K562 (cell line): ENCODE measurements around the gene SNRNP40. TPM values are rescaled to one million over a fixed set of nuclear protein-coding genes. Genes with fewer than 3 reads are reported as not detected.

Source experiments
- CBX8 ChIP-seq: fragments of 200-600 bp; sonication (generic); IDR thresholded peaks from 2 replicates; pipeline ENCODE4 v1.6.1; 2012; ENCODE audit warnings: borderline replicate concordance, mixed run types, low read depth, mild to moderate bottlenecking, moderate library complexity, mixed read lengths, low read length, control low read depth, inconsistent platforms; ENCODE audit not compliant: poor library complexity, severe bottlenecking; ENCODE audit errors: extremely low read depth
- CHD2 ChIP-seq: IDR thresholded peaks from 2 replicates; pipeline ENCODE4 v1.6.1; 2011; ENCODE audit warnings: low read depth, low read length
- ESRRA ChIP-seq: fragments of 450-650 bp; IDR thresholded peaks from 2 replicates; pipeline ENCODE4 v1.6.1; 2014; ENCODE audit warnings: low read depth, mild to moderate bottlenecking, moderate library complexity, borderline replicate concordance
- ETS2 ChIP-seq: IDR thresholded peaks from 2 replicates; pipeline ENCODE4 v1.6.1; 2016; ENCODE audit warnings: borderline replicate concordance, missing genetic modification characterization, mild to moderate bottlenecking, moderate library complexity, missing compliant biosample characterization; ENCODE audit not compliant: poor library complexity, severe bottlenecking
- GATAD2B ChIP-seq: fragments of 450-650 bp; IDR thresholded peaks from 2 replicates; pipeline ENCODE4 v1.6.1; 2017; ENCODE audit warnings: mild to moderate bottlenecking, borderline replicate concordance
- HNRNPUL1 ChIP-seq: fragments of 200-400 bp; formaldehyde crosslinking; IDR thresholded peaks from 2 replicates; pipeline ENCODE4 v1.6.1; 2017; ENCODE audit warnings: low read length
- HSF4 ChIP-seq: fragments of 250-450 bp; sonication (Bioruptor Pico); IDR thresholded peaks from 2 replicates; pipeline ENCODE4 v2.1.2; 2022; ENCODE audit warnings: mild to moderate bottlenecking, moderate library complexity, borderline replicate concordance
- MEF2A ChIP-seq: IDR thresholded peaks from 2 replicates; pipeline ENCODE4 v1.6.1; 2011; ENCODE audit warnings: low read depth, mild to moderate bottlenecking, low read length, moderate library complexity; ENCODE audit not compliant: control insufficient read depth
- TCFL5 ChIP-seq: fragments of 250-450 bp; sonication (Bioruptor Pico); conservative IDR thresholded peaks from 2 replicates; pipeline ENCODE4 v1.6.1; 2021; ENCODE audit warnings: mild to moderate bottlenecking, moderate library complexity, matching md5 sums
- ZNF124 ChIP-seq: sonication (generic); formaldehyde crosslinking; IDR thresholded peaks from 2 replicates; pipeline ENCODE4 v1.8.1; 2022; ENCODE audit warnings: missing genetic modification reagents
- ZNF146 ChIP-seq: IDR thresholded peaks from one replicate; pipeline ENCODE4 v1.6.1; 2018; ENCODE audit warnings: missing compliant biosample characterization; ENCODE audit not compliant: unreplicated experiment
- ZNF24 ChIP-seq: fragments of 450-650 bp; IDR thresholded peaks from 2 replicates; pipeline ENCODE4 v1.6.1; 2016
- ZNF79 ChIP-seq: fragments of 250-450 bp; sonication (Bioruptor Pico); IDR thresholded peaks from 2 replicates; pipeline ENCODE4 v1.4.0; 2020; ENCODE audit warnings: low read depth, mild to moderate bottlenecking, moderate library complexity
- polyA plus RNA-seq, 8 experiments: library from polyadenylated mRNA; depleted of rRNA in 4 of 8; stranded (reverse) in 5 of 8; unstranded in 3 of 8; fragments of >200 nt; fragmentation: Nextera tagmentation in 2 of 8; fragmentation: Illumina TruSeq in 1 of 8; extraction: Ambion mirVana in 2 of 8; extraction: Trizol in 1 of 8; gene quantifications; 2 replicates each; pipeline versions ENCODE4 v1.2.1 to v1.2.3, GENCODE V29; 2011 to 2014; ENCODE audit warnings: inconsistent platforms in 1 of 8, missing spikeins in 1 of 8
- total RNA-seq, 7 experiments: library from RNA; depleted of rRNA in 6 of 7; stranded (reverse); fragments of >200 nt in 6 of 7; fragmentation: Illumina TruSeq in 2 of 7; extraction: Trizol in 2 of 7; gene quantifications; 2 replicates each; pipeline versions ENCODE4 v1.2.1 to v1.2.3, GENCODE V29; 2011 to 2021; ENCODE audit warnings: low replicate concordance in 1 of 7
- TF ChIP-seq, protein P1 (sequence below): sonication (generic); formaldehyde crosslinking; IDR thresholded peaks from 2 replicates; pipeline ENCODE4 v1.8.0; 2023; ENCODE audit warnings: mild to moderate bottlenecking, missing genetic modification reagents
- TF ChIP-seq, protein P2 (sequence below): IDR thresholded peaks from 2 replicates; pipeline ENCODE4 v1.6.1; 2011; ENCODE audit warnings: borderline replicate concordance, low read depth, mild to moderate bottlenecking, moderate library complexity, low read length; ENCODE audit not compliant: insufficient read depth, poor library complexity, severe bottlenecking
- TF ChIP-seq, protein P3 (sequence below): conservative IDR thresholded peaks from 2 replicates; pipeline ENCODE4 v1.6.1; 2011; ENCODE audit warnings: low read depth, mild to moderate bottlenecking, low read length; ENCODE audit not compliant: control insufficient read depth

SNRNP40 gene
- total and polyA plus RNA-seq, 9 of the 15 experiments (the other 6 are each of a cell fraction or from before 2014, with no cell fraction given) = 48.7 to 278 (median 163) TPM

DNA sequence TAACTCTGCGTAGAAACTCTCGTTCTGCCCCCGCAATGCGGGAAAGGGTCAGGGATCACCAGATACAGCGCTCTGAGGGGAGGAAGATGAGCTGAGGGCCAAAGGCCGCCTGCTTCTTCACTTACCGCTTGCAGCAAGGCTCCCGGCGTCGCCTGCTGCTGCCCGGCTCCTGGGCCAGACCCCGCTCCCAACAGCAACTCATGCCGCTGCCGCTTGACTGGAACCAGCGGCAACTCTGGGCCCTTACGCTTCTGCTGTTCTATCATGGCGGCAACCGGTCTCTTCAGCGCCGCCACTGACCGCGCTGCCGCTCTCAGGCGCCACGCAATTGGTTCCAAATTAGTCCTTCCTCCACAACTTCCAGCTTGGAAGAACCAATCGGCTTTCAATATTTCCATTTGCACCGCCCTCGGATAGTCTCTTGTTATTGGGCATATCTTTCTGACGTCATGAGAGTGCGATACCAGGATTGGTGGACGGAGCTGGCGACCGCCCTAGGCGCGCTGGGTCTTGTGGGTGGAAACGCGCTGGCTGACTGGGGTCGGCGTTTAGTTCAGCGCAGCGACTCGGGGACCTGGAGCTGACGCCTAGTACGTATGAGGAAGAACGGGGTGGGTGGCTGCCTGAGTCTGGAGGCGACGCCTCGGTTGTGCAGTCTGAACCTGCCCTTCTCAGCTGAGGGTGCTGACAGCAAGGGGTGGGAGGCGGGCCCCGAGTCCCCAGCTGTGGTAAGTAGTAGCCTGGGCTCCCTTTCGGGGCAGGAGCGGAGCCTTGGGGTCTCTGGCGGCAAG is at the start of gene SNRNP40, which contains the start of gene ZCCHC17 (continued):
- TF ChIP-seq ZNF79 = no peak
- TF ChIP-seq HNRNPUL1 = no peak
- peak; percentile 27 for TF ChIP-seq ESRRA
- TF ChIP-seq, protein P1, sequence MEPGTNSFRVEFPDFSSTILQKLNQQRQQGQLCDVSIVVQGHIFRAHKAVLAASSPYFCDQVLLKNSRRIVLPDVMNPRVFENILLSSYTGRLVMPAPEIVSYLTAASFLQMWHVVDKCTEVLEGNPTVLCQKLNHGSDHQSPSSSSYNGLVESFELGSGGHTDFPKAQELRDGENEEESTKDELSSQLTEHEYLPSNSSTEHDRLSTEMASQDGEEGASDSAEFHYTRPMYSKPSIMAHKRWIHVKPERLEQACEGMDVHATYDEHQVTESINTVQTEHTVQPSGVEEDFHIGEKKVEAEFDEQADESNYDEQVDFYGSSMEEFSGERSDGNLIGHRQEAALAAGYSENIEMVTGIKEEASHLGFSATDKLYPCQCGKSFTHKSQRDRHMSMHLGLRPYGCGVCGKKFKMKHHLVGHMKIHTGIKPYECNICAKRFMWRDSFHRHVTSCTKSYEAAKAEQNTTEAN = no peak
- no peak for TF ChIP-seq ETS2 (tag)
- TF ChIP-seq HSF4 (CRISPR knock-in tag) = no peak
- TF ChIP-seq GATAD2B = no peak
- TF ChIP-seq, protein P2, sequence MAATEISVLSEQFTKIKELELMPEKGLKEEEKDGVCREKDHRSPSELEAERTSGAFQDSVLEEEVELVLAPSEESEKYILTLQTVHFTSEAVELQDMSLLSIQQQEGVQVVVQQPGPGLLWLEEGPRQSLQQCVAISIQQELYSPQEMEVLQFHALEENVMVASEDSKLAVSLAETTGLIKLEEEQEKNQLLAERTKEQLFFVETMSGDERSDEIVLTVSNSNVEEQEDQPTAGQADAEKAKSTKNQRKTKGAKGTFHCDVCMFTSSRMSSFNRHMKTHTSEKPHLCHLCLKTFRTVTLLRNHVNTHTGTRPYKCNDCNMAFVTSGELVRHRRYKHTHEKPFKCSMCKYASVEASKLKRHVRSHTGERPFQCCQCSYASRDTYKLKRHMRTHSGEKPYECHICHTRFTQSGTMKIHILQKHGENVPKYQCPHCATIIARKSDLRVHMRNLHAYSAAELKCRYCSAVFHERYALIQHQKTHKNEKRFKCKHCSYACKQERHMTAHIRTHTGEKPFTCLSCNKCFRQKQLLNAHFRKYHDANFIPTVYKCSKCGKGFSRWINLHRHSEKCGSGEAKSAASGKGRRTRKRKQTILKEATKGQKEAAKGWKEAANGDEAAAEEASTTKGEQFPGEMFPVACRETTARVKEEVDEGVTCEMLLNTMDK = no peak
- no peak for TF ChIP-seq MEF2A
- TF ChIP-seq ZNF24 = peak; percentile 16; the same call in 1 of the 2 replicates
- no peak for TF ChIP-seq CBX8
- TF ChIP-seq ZNF146 (CRISPR knock-in tag) = no peak
- TF ChIP-seq CHD2 = peak; percentile 59; the same call in 1 of the 2 replicates
- TF ChIP-seq TCFL5 (CRISPR knock-in tag) = no peak
- TF ChIP-seq, protein P3, sequence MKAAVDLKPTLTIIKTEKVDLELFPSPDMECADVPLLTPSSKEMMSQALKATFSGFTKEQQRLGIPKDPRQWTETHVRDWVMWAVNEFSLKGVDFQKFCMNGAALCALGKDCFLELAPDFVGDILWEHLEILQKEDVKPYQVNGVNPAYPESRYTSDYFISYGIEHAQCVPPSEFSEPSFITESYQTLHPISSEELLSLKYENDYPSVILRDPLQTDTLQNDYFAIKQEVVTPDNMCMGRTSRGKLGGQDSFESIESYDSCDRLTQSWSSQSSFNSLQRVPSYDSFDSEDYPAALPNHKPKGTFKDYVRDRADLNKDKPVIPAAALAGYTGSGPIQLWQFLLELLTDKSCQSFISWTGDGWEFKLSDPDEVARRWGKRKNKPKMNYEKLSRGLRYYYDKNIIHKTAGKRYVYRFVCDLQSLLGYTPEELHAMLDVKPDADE = peak; percentile 14; the same call in 1 of the 2 replicates
- TF ChIP-seq ZNF124 = no peak
